GM13977 (cell line): ENCODE data around the gene FTO.
"Not testable (repeated sequence)": the region's sequence is repeated elsewhere in the genome, so short reads cannot be mapped to it uniquely, and the experiment has no call there.

Experiments
- DNase-seq: peaks from one replicate; pipeline ENCODE4 v3.0.0; 2012; ENCODE audit warnings: low spot score
- CTCF ChIP-seq: IDR thresholded peaks from 2 replicates; pipeline ENCODE4 v1.5.1; 2012; ENCODE audit warnings: mild to moderate bottlenecking, control low read depth; ENCODE audit not compliant: insufficient read depth; ENCODE audit errors: extremely low read depth, missing control alignments
- in situ Hi-C: fragments of 300-500 bp; cut with MboI; formaldehyde crosslinking; loops from one replicate; pipeline ENCODE4 v1.12.0; 2022; ENCODE audit warnings: low sequenced_read_pairs, low pct_unique_long_range_greater_than_20kb, mixed read lengths, inconsistent platforms; ENCODE audit not compliant: unreplicated experiment

FTO gene

GRCh38 chr16:53878216-53878615, 174.3 kb downstream of the FTO start:
- TF ChIP-seq CTCF: no peak
- DNase-seq: no peak
- in situ Hi-C loops: no loop called here

DNA sequence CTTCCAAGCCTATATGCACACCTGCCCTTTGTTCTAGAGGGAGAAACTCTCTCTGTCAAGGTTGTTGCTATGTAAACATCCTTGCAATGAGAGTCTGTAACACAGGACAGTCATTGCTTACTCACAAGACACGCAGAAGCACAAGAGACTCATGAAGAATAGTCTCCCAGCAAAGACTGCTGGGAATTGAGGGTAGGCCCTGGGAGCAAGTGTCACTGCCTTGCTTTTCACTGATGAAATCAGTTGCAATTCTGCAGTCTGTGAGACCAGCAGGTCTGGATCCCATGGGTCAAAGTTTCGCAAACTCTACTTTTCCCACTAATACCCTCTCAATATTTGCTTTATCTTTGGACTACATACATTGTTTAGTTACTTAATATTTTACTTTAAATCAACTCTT, 177.4 kb downstream of the FTO start:
- TF ChIP-seq CTCF: no peak
- in situ Hi-C loops: no loop called here
- DNase-seq: no peak

GRCh38 chr16:53882310-53882709, 178.4 kb downstream of the FTO start:
- DNase-seq: no peak
- in situ Hi-C loops: no loop called here
- TF ChIP-seq CTCF: no peak

DNA sequence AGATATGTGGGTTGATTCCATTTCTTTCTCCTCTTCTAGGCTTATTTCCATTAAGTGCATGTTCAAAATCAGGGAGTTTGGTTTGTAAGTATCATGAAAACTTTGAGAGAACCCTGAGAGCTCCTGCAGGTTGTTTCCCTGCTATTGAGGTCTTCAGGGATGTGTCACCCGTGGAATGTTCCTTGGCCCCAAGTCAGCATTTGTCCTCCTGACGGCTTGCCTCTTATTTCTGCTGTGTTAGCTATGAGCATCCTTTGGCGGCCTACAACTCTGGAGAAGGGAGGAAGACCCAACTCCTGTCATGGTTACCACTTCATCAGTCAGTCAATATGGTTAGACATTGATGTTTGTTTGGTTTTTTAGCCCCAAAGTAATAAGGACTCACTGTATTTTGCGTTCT, 180.8 kb downstream of the FTO start:
- in situ Hi-C loops: no loop called here
- no peak for DNase-seq
- no peak for TF ChIP-seq CTCF

DNA sequence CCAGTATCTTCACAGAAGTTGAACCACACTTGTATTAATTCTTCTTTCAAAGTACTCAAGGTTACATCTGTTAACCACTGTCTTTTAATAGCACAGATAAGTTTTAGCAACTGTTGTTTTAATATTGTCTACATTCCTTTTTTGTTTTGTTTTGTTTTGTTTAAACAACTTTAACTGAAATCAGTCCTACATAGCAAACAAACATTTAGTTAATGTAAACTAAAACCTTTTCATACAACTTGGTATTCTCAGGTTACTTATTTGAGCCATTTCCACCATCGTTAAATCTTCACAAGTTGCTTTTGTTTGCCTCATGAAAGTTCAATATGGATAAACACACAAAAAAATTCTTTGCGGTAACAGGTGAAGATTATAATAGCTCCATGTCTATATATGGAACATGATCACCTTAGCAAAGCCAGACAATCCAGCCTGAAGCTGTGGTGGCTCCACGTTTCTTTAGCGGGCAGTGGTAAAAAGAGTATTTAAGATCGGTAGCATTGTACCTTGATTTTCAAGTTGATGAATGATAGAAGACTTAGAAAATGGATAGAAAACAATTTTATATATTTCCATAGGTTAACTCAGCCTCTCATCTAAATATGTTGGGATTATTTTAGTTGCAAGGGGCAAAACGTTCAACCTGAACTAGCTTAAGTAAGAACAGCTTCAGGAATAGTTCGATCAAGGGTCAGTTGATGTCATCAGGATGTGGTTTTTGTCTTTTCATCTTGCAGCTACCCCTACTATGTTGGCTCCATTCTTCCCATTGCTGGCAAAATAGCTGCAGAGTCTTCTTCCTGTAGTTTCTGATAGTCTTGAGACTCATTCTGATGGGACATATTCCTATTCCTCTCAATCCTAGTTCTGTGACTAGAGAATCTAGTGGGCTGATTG, 182.8 kb downstream of the FTO start:
- no peak for DNase-seq
- TF ChIP-seq CTCF: no peak
- in situ Hi-C loops: no loop called here

DNA sequence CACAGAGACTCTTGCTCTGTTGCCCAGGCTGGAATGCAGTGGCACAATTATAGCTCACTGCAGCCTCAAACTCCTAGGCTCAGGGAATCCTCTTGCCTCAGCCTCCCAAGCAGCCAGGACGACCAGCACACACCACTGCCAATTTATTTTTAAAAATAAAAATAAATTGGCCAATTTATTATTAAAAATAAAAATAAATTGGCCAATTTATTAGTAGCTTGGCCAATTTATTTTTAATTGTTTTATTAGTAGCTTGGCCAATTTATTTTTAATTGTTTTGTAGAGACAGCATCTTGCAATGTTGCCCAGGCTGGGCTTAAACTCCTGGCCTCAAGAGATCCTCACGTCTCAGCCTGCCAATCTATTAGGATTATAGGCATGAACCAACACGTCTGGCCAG, 184.3 kb downstream of the FTO start:
- TF ChIP-seq CTCF: no peak
- in situ Hi-C loops: no loop called here
- no peak for DNase-seq

GRCh38 chr16:53890877-53891276, 186.9 kb downstream of the FTO start:
- in situ Hi-C loops, DNase-seq: not testable (repeated sequence)
